GM12872 (cell line): ENCODE results near the gene NET1.

Experiments used
- TF ChIP-seq, protein P1 (sequence below): IDR thresholded peaks from 3 replicates; pipeline ENCODE4 v1.5.1; 2011; ENCODE audit warnings: low read depth, mild to moderate bottlenecking, low read length, moderate library complexity; ENCODE audit not compliant: insufficient read depth

Gene NET1

DNA sequence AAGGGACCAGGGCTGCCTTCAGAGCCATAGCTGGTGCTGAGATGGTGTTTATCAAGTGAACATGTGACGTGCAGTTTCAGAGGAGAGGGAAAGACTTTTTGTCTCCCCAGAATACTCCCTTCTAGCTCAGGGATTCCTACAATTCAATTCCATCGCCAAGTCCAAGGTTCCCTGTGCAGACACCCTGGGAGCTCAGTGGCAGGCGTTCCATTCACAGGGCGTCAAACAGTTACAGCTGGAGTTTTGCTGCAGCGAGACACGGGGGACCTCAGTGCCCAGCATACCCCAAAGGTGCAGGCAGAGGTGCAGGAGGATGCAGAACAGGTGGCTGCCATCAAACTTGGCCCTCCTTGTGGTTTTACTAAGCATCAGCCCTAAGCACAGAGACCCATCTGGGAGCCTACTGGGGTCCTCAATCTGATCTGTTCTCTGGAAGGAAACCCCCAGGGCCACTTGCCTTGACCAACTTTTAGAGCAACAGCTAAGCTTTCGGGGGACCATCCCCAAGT is 87.9 kb downstream of the NET1 start:
- TF ChIP-seq, protein P1, sequence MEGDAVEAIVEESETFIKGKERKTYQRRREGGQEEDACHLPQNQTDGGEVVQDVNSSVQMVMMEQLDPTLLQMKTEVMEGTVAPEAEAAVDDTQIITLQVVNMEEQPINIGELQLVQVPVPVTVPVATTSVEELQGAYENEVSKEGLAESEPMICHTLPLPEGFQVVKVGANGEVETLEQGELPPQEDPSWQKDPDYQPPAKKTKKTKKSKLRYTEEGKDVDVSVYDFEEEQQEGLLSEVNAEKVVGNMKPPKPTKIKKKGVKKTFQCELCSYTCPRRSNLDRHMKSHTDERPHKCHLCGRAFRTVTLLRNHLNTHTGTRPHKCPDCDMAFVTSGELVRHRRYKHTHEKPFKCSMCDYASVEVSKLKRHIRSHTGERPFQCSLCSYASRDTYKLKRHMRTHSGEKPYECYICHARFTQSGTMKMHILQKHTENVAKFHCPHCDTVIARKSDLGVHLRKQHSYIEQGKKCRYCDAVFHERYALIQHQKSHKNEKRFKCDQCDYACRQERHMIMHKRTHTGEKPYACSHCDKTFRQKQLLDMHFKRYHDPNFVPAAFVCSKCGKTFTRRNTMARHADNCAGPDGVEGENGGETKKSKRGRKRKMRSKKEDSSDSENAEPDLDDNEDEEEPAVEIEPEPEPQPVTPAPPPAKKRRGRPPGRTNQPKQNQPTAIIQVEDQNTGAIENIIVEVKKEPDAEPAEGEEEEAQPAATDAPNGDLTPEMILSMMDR = no peak

DNA sequence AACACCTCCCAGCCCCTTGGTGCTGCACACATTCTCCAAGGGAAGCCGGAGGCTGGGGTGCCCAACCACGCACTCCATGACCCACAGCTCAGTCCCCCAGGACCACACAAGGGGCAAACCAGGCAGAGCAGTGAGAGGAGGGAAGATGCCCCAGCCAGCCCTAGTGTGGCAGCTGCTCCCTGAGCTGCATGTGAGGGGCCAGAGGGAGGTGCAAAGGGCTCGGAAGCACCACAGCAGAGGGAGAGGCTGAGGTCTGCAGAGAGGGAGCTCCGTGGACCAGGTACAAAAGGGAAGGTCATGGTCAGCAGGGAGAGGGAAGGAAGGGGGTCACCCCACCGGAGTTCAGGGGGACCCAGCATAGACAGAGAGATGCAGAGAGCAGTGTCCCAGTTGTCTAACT is 88.6 kb downstream of the NET1 start:
- TF ChIP-seq, protein P1 = no peak

DNA sequence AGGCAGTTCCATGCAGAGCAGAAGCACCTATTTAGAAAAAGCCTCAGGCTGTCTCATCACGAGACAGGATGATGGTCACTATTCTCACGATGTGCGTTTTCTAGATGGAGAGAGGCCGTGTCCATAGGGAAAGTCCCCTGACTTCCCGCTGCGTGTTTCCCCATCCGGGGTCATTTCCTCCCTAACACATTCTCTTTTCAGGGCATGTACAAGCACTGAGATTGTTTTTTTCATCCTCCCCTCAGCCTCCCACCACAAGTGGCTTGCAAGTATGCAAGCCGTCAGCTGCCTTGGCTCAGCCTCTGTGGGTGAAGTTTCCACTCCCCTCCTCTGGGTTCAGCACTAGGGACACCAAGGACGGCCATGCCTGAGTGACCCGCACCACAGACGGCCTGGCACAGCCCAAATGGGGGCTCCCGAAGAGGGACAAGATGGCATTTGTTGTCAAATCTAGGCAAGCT is 89.7 kb downstream of the NET1 start:
- TF ChIP-seq, protein P1 = no peak

DNA sequence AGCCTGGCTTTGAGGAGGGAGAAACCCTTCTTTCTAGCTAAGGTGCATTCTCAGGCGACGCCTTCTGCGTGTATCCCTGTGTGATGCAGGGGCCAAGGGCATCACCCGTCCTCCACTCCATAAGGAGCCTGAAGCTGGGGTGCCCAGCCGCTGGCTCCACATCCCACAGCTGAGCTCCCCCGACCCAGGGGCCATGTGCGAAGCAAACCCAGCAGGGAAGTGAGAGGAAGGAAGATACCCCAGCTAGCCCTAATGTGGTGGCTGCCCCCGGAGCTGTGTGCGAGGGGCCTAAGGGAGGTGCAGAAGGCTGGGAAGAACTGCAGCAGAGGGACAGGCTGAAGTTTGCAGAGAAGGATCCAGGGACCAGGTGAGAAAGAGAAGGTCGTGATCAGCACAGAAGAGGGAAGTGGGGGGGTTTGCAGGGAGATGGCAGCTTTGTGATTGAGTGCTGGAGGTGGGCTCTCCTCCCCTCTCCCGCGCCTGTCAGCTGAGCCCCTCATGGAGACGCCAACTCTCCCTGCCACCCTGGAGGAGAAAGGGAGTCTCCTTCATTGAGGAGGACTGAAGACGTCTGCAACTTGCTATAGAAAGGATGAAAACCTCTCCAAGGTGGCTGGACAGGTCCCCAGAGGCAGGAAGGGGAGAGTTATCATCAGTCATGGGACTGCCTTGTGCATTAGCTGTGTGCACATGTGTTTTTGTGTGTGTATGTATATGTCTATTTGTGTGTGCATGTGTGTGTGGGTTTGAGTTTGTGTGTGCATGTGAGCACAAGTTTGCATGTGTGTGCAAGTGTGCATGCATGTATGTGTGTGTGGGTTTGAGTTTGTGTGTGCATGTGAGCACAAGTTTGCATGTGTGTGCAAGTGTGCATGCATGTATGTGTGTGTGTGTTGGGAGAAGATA is 90.5 kb downstream of the NET1 start:
- TF ChIP-seq, protein P1 = no peak

DNA sequence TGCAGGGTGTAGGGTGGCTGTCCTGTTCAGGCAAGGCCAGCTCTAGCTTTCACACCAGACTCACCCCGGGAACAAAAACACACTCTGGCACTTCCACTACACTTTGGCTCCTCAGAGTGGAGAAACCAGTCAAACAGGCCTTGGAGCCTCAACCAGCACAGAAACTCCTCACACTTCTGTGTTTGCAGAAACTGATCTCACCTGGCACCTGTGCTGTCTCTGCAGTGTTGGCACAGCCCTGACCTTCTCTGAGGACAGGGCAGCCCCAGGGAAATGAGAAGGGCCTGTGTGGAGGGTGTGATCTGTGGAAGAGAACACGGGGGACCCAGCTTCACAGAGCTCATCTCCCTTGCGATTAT is 91.1 kb downstream of the NET1 start:
- TF ChIP-seq, protein P1 = no peak

DNA sequence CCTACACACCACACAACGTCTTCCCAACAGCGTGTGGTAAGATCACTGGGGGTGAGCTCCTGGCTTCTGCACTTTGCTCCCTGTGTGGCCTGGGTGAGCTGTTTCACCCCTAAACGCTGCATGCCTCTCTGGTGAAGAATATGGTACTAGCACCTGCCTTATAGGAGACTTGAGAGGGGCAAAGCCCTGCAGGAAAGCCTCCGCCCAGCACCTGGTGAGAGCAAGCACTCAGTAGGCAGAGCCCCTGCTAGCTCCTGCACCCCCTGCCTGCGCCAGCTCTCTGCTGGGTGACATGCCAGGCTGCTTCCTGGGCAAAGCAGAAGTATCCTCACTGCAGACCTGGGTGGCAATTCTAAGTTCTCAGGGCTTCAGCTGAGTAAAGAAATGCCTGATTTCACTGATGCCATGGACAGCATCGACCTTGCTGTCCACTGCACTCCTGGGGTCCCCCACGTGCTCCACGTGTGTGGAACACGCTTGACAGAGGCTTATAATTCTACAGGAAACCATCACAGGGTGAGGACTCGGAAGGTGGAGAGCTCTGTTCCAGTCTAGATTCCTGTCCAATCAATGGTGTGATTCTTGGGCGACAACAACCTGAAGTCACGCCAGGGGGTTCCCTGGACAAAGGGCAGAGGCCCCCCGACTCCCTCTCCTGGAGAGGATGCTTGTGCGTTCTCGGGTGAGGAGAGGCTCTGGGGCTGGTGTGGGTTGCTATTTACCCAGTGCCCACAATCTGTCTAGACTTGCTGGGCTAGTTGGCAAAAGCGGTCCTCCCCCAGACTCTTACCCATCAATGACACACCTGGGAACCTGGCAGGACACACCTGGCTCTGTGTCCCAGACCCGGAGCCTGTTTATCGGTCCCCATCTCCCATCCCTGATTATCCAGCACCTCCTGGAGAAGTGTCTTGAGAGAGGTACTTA is 92.1 kb downstream of the NET1 start:
- TF ChIP-seq, protein P1 = no peak

DNA sequence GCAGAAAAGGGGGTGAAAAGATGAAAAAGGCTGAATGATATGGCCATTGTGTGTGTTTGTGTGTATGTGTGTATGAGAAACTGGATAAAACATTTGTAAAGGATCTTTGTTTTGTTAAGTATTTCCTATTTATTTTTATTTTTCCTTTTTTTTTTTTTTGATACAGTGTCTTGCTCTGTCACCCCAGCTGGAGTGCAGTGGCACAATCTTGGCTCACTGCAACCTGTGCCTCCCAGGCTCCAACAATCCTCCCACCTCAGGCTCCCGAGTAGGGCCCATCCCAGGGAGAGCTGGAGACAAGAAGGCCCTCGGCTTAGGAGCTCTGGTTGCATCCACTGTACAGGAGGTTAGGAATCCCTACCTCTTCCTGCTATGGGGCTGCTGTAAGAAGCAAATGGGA is 93.9 kb downstream of the NET1 start:
- TF ChIP-seq, protein P1 = no peak
